Measurements from ENCODE around the gene C3orf38.

The C3orf38 gene

GRCh38 chr3:88149509-88150362 lies at the start of gene C3orf38 (continued):
- TF ChIP-seq ZNF174 (tag by site-specific recombination; IDR thresholded peaks at IDR 0.05) (no peak), KLF10 (tag by site-specific recombination; IDR thresholded peaks at IDR 0.05) (peak; percentile 55; the same call in 1 of the 2 replicates), ZNF155 (tag by site-specific recombination; IDR thresholded peaks at IDR 0.05) (no peak), ZNF10 (tag by site-specific recombination; IDR thresholded peaks at IDR 0.05) (no peak; the same call in 1 of the 2 replicates), ZNF223 (tag by site-specific recombination; IDR thresholded peaks at IDR 0.05) (no peak), ZSCAN30 (tag by site-specific recombination; IDR thresholded peaks at IDR 0.05) (peak; percentile 80; the same call in 1 of the 2 replicates), ZNF391 (tag by site-specific recombination; IDR thresholded peaks at IDR 0.05; ENCODE audit: borderline replicate concordance, low read depth) (peak; percentile 67; the same call in 1 of the 2 replicates), ZFP37 (tag by site-specific recombination; IDR thresholded peaks at IDR 0.05) (0 out of 2 replicates have a peak, but pooled peaks have one; percentile 25), ZNF157 (tag by site-specific recombination; IDR thresholded peaks at IDR 0.05) (no peak), ZNF366 (tag by site-specific recombination; conservative IDR thresholded peaks at IDR 0.05) (peak; percentile 40; the same call in 1 of the 2 replicates), TRIM28 (IDR thresholded peaks at IDR 0.05; ENCODE audit: borderline replicate concordance, low read length) (peak; percentile 85), ZNF121 (tag by site-specific recombination; IDR thresholded peaks at IDR 0.05) (no peak), SP2 (tag by site-specific recombination; IDR thresholded peaks at IDR 0.05) (peak; percentile 74), ZNF148 (tag by site-specific recombination; IDR thresholded peaks at IDR 0.05; ENCODE audit: borderline replicate concordance) (no peak), ZXDB (tag by site-specific recombination; IDR thresholded peaks at IDR 0.05) (peak; percentile 93), MEIS1 (CRISPR knock-in tag; IDR thresholded peaks at IDR 0.05; ENCODE audit: borderline replicate concordance) (no peak), ZNF341 (tag by site-specific recombination; IDR thresholded peaks at IDR 0.05; ENCODE audit: low read depth) (peak; percentile 80), ZNF404 (tag by site-specific recombination; IDR thresholded peaks at IDR 0.05) (no peak), KLF1 (tag by site-specific recombination; IDR thresholded peaks at IDR 0.05) (peak; percentile 33), ZNF112 (tag by site-specific recombination; IDR thresholded peaks at IDR 0.05) (no peak), ZNF354C (tag by site-specific recombination; IDR thresholded peaks at IDR 0.05; ENCODE audit: borderline replicate concordance, low read depth) (no peak), ZFP3 (tag by site-specific recombination; IDR thresholded peaks at IDR 0.05; ENCODE audit: low read depth) (no peak), SALL2 (tag by site-specific recombination; IDR thresholded peaks at IDR 0.05; ENCODE audit: borderline replicate concordance) (no peak), KLF16 (tag by site-specific recombination; IDR thresholded peaks at IDR 0.05) (peak; percentile 71), INSM2 (tag by site-specific recombination; IDR thresholded peaks at IDR 0.05) (peak; percentile 35; the same call in 1 of the 2 replicates), ZNF561 (tag by site-specific recombination; IDR thresholded peaks at IDR 0.05; ENCODE audit: borderline replicate concordance) (peak; percentile 94), ZBTB7A (tag by site-specific recombination; IDR thresholded peaks at IDR 0.05; ENCODE audit: low read depth) (no peak)
- TF ChIP-seq, protein P1, sequence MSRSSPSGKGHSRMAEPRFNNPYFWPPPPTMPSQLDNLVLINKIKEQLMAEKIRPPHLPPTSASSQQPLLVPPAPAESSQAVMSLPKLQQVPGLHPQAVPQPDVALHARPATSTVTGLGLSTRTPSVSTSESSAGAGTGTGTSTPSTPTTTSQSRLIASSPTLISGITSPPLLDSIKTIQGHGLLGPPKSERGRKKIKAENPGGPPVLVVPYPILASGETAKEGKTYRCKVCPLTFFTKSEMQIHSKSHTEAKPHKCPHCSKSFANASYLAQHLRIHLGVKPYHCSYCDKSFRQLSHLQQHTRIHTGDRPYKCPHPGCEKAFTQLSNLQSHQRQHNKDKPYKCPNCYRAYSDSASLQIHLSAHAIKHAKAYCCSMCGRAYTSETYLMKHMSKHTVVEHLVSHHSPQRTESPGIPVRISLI (tag by site-specific recombination; IDR thresholded peaks at IDR 0.05), result no peak
- TF ChIP-seq, protein P2, sequence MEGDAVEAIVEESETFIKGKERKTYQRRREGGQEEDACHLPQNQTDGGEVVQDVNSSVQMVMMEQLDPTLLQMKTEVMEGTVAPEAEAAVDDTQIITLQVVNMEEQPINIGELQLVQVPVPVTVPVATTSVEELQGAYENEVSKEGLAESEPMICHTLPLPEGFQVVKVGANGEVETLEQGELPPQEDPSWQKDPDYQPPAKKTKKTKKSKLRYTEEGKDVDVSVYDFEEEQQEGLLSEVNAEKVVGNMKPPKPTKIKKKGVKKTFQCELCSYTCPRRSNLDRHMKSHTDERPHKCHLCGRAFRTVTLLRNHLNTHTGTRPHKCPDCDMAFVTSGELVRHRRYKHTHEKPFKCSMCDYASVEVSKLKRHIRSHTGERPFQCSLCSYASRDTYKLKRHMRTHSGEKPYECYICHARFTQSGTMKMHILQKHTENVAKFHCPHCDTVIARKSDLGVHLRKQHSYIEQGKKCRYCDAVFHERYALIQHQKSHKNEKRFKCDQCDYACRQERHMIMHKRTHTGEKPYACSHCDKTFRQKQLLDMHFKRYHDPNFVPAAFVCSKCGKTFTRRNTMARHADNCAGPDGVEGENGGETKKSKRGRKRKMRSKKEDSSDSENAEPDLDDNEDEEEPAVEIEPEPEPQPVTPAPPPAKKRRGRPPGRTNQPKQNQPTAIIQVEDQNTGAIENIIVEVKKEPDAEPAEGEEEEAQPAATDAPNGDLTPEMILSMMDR (tag by site-specific recombination; IDR thresholded peaks at IDR 0.05), result no peak
- TF ChIP-seq, protein P3, sequence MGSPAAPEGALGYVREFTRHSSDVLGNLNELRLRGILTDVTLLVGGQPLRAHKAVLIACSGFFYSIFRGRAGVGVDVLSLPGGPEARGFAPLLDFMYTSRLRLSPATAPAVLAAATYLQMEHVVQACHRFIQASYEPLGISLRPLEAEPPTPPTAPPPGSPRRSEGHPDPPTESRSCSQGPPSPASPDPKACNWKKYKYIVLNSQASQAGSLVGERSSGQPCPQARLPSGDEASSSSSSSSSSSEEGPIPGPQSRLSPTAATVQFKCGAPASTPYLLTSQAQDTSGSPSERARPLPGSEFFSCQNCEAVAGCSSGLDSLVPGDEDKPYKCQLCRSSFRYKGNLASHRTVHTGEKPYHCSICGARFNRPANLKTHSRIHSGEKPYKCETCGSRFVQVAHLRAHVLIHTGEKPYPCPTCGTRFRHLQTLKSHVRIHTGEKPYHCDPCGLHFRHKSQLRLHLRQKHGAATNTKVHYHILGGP (tag by site-specific recombination; IDR thresholded peaks at IDR 0.05), result no peak
- TF ChIP-seq, protein P4, sequence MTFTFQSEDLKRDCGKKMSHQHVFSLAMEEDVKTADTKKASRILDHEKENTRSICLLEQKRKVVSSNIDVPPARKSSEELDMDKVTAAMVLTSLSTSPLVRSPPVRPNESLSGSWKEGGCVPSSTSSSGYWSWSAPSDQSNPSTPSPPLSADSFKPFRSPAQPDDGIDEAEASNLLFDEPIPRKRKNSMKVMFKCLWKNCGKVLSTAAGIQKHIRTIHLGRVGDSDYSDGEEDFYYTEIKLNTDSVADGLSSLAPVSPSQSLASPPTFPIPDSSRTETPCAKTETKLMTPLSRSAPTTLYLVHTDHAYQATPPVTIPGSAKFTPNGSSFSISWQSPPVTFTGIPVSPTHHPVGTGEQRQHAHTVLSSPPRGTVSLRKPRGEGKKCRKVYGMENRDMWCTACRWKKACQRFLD (tag by site-specific recombination; IDR thresholded peaks at IDR 0.05), result no peak

Measured in HEK293 (cell line).